MCF 10A (cell line): ENCODE data around the gene SLC34A2. TPM values are rescaled to one million over a fixed set of nuclear protein-coding genes. Genes with fewer than 3 reads are reported as not detected.
A peak's percentile ranks its signal among the peaks of the same experiment; 100 is the strongest.
"Not testable (repeated sequence)": the region's sequence is repeated elsewhere in the genome, so short reads cannot be mapped to it uniquely, and the experiment has no call there.

Source experiments
- Bru-seq: library from RNA; stranded (reverse); fragments of 400-500 nt; gene quantifications from one replicate; lab custom pipeline; 2021; lab: Mats Ljungman, UMichigan
- BruChase-seq, 2 experiments: library from RNA; stranded (reverse); fragments of 400-500 nt; gene quantifications; one replicate each; lab custom pipeline; 2021; lab: Mats Ljungman, UMichigan
- BruUV-seq: library from RNA; stranded (reverse); fragments of 400-500 nt; replicated peaks from 2 replicates; lab custom pipeline; 2021; lab: Mats Ljungman, UMichigan
- CTCF ChIA-PET: fragments of 300-600 bp; sonication (Branson Sonifier 250); formaldehyde crosslinking; extraction: SDS; loops from one replicate; lab custom pipeline; 2021; ENCODE audit warnings: antibody characterized with exemption, inconsistent platforms; lab: Yijun Ruan, JAX
- POLR2A ChIA-PET: fragments of 300-600, 350-650 bp; sonication (Branson Sonifier 250); formaldehyde crosslinking; extraction: SDS; loops from one replicate; lab custom pipeline; 2020; ENCODE audit warnings: antibody characterized with exemption, inconsistent platforms; lab: Yijun Ruan, JAX
- DNase-seq: peaks from one replicate; pipeline ENCODE4 v3.0.0-alpha.2; 2018; ENCODE audit not compliant: unreplicated experiment
- H3K27ac Mint-ChIP-seq: one replicate; pipeline ENCODE4 v1.8.0; 2022; ENCODE audit warnings: mild to moderate bottlenecking, low read depth, mixed read lengths; ENCODE audit not compliant: unreplicated experiment
- H3K27me3 Mint-ChIP-seq: one replicate; pipeline ENCODE4 v1.8.0; 2022; ENCODE audit warnings: mixed read lengths; ENCODE audit not compliant: insufficient read depth, unreplicated experiment
- H3K36me3 Mint-ChIP-seq: one replicate; pipeline ENCODE4 v1.8.0; 2022; ENCODE audit warnings: mild to moderate bottlenecking, moderate library complexity, mixed read lengths; ENCODE audit not compliant: insufficient read depth, unreplicated experiment
- H3K4me1 Mint-ChIP-seq: one replicate; pipeline ENCODE4 v1.8.0; 2022; ENCODE audit warnings: mixed read lengths; ENCODE audit not compliant: insufficient read depth, unreplicated experiment
- H3K4me3 Mint-ChIP-seq: one replicate; pipeline ENCODE4 v1.8.0; 2022; ENCODE audit warnings: mild to moderate bottlenecking, moderate library complexity, mixed read lengths; ENCODE audit not compliant: unreplicated experiment
- H3K9me3 Mint-ChIP-seq: one replicate; pipeline ENCODE4 v1.8.0; 2022; ENCODE audit warnings: mixed read lengths; ENCODE audit not compliant: unreplicated experiment
- intact Hi-C: fragments of 100-400 bp; cut with micrococcal nuclease; formaldehyde crosslinking; loops from 2 replicates; pipeline ENCODE4 v1.14.1; 2022
- long read RNA-seq: library from polyadenylated mRNA; stranded (forward); transcript quantifications from one replicate; pipeline ENCODE4 v2.0.0, GENCODE V29; 2022
- total RNA-seq: library from RNA; stranded (reverse); gene quantifications from 2 replicates; pipeline ENCODE4 v1.2.3, GENCODE V29; 2022
- TF ChIP-seq, protein P1 (sequence below): fragments of 200-600 bp; IDR thresholded peaks from one replicate; pipeline ENCODE4 v1.8.0; 2022; ENCODE audit warnings: antibody characterized with exemption, mild to moderate bottlenecking; ENCODE audit not compliant: unreplicated experiment

SLC34A2 gene
- total RNA-seq, result not detected in 2 replicates
- Bru-seq, nascent RNA, result not detected
- not detected for BruChase-seq, experiment 1, labeled RNA remaining after a 6-hour chase
- BruChase-seq, experiment 2, labeled RNA remaining after a 2-hour chase, result percentile 3 among the genes with signal in this experiment
- long read RNA-seq, result 0 reads

GRCh38 chr4:25654971-25655963, at the start of gene SLC34A2:
TSS of gene SLC34A2 (plus strand) at chr4:25655851. CDS start at chr4:25662501, 6,650 bp downstream.
- no peak within 1 kb of the TSS for H3K4me3 Mint-ChIP-seq
- no peak within 1 kb of the TSS for H3K27ac Mint-ChIP-seq
- ChIA-PET CTCF (interaction anchor here (0.5 to 1.1 kb wide), 4 partner anchors 29 to 626 kb away, joined by 3 to 7 read pairs (median 4); no protein-coding TSS in a partner anchor), POLR2A (interaction anchor here (0.6 kb wide), 1 partner anchor 939 kb away, joined by 3 read pairs; no protein-coding TSS in a partner anchor)
- TF ChIP-seq, protein P1, sequence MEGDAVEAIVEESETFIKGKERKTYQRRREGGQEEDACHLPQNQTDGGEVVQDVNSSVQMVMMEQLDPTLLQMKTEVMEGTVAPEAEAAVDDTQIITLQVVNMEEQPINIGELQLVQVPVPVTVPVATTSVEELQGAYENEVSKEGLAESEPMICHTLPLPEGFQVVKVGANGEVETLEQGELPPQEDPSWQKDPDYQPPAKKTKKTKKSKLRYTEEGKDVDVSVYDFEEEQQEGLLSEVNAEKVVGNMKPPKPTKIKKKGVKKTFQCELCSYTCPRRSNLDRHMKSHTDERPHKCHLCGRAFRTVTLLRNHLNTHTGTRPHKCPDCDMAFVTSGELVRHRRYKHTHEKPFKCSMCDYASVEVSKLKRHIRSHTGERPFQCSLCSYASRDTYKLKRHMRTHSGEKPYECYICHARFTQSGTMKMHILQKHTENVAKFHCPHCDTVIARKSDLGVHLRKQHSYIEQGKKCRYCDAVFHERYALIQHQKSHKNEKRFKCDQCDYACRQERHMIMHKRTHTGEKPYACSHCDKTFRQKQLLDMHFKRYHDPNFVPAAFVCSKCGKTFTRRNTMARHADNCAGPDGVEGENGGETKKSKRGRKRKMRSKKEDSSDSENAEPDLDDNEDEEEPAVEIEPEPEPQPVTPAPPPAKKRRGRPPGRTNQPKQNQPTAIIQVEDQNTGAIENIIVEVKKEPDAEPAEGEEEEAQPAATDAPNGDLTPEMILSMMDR, result no peak
- peaks cover 6% of the 10 kb centered on the region for H3K4me1 Mint-ChIP-seq
- no peak for DNase-seq
- intact Hi-C loops, result no loop called here
- no peaks in the 10 kb centered on the region for H3K27me3 Mint-ChIP-seq
- no peaks in the 10 kb centered on the region for H3K36me3 Mint-ChIP-seq
- no peaks in the 10 kb centered on the region for H3K9me3 Mint-ChIP-seq
- BruUV-seq, result no TSS peak

DNA sequence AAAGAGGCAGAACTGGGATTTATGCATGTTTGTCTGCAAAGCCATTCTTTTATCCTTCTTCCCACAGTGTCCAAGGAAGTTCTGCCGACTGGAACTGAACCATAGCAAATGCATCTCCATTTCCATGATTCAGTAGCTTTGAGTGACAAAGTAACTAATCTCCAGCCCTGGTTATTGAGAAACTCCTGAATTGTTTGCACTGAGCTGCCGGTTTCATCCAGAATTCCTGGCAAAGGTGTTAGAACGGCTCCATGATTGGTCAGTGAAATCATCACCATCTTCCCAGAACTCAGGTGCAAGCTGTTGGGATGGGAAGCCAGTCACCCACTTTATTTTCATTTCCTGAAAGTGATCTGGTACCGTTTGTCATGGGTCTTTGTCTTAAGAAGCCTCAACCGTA, 47.0 kb upstream of the SLC34A2 start:
- intact Hi-C loops, result no loop called here
- no peaks in the 10 kb centered on the region for H3K36me3 Mint-ChIP-seq
- ChIA-PET CTCF (no interaction called here), POLR2A (no interaction called here)
- peak; percentile 45 for DNase-seq
- no peak overlapping the region for H3K4me3 Mint-ChIP-seq
- no TSS peak for BruUV-seq
- TF ChIP-seq, protein P1, result no peak
- no peak overlapping the region for H3K27ac Mint-ChIP-seq
- H3K9me3 Mint-ChIP-seq, result no peaks in the 10 kb centered on the region
- H3K27me3 Mint-ChIP-seq, result no peaks in the 10 kb centered on the region
- no peaks in the 10 kb centered on the region for H3K4me1 Mint-ChIP-seq

GRCh38 chr4:25609976-25610375, 45.7 kb upstream of the SLC34A2 start:
- DNase-seq, result no peak
- no TSS peak for BruUV-seq
- Mint-ChIP-seq H3K27me3 (no peaks in the 10 kb centered on the region), H3K9me3 (no peaks in the 10 kb centered on the region), H3K27ac (no peak overlapping the region), H3K4me1 (no peaks in the 10 kb centered on the region), H3K4me3 (no peak overlapping the region), H3K36me3 (peaks cover 5% of the 10 kb centered on the region)
- intact Hi-C loops, result no loop called here
- ChIA-PET POLR2A (no interaction called here), CTCF (no interaction called here)
- TF ChIP-seq, protein P1, result no peak

- intact Hi-C loops, DNase-seq, BruUV-seq, H3K36me3 Mint-ChIP-seq, H3K9me3 Mint-ChIP-seq, H3K27ac Mint-ChIP-seq, CTCF ChIA-PET, H3K27me3 Mint-ChIP-seq, H3K4me1 Mint-ChIP-seq, H3K4me3 Mint-ChIP-seq: not testable (repeated sequence)
- POLR2A ChIA-PET, result interaction anchor here (0.6 kb wide), 1 partner anchor 12 kb away, joined by 4 read pairs; no protein-coding TSS in a partner anchor
These were observed 42.0 kb upstream of the SLC34A2 start for GRCh38 chr4:25613613-25614012.
